T-helper 2 cell treated with Interferon-gamma antibody and Interleukin-4, amounts not matched to agents 5 μg/mL and 100 μg/mL, for 36 hours (primary cell): ENCODE measurements around the gene MAPK8IP3.
A peak's percentile ranks its signal among the peaks of the same experiment; 100 is the strongest.

Experiments
- DNase-seq: peaks from one replicate; pipeline ENCODE4 v3.0.0; 2021; ENCODE audit warnings: low spot score
- H3K27ac Mint-ChIP-seq: one replicate; pipeline ENCODE4 v1.8.0; 2021; ENCODE audit warnings: mild to moderate bottlenecking, mixed read lengths
- H3K27me3 Mint-ChIP-seq: one replicate; pipeline ENCODE4 v1.8.0; 2021; ENCODE audit warnings: low read depth, mixed read lengths
- H3K36me3 Mint-ChIP-seq: one replicate; pipeline ENCODE4 v1.8.0; 2021; ENCODE audit warnings: low read depth, mixed read lengths
- H3K4me1 Mint-ChIP-seq: one replicate; pipeline ENCODE4 v1.8.0; 2021; ENCODE audit warnings: low read depth, mixed read lengths
- H3K4me3 Mint-ChIP-seq: one replicate; pipeline ENCODE4 v1.8.0; 2022; ENCODE audit warnings: mild to moderate bottlenecking, moderate library complexity, mixed read lengths
- H3K9me3 Mint-ChIP-seq: one replicate; pipeline ENCODE4 v1.8.0; 2021; ENCODE audit warnings: mixed read lengths

Gene MAPK8IP3

GRCh38 chr16:1761751-1762150, 55.8 kb downstream of the MAPK8IP3 start:
- Mint-ChIP-seq H3K4me3 (no peak overlapping the region), H3K36me3 (peaks cover 11% of the 10 kb centered on the region), H3K27ac (no peak overlapping the region), H3K27me3 (no peaks in the 10 kb centered on the region), H3K9me3 (no peaks in the 10 kb centered on the region), H3K4me1 (peaks cover 8% of the 10 kb centered on the region)
- DNase-seq = no peak

- no peak overlapping the region for H3K4me3 Mint-ChIP-seq
- no peak overlapping the region for H3K27ac Mint-ChIP-seq
- H3K4me1 Mint-ChIP-seq = peaks cover 3% of the 10 kb centered on the region
- no peak for DNase-seq
- H3K36me3 Mint-ChIP-seq = peaks cover 13% of the 10 kb centered on the region
- no peaks in the 10 kb centered on the region for H3K27me3 Mint-ChIP-seq
- no peaks in the 10 kb centered on the region for H3K9me3 Mint-ChIP-seq
Observed at GRCh38 chr16:1762196-1762878, 56.3 kb downstream of the MAPK8IP3 start.

GRCh38 chr16:1762879-1763520, 57.0 kb downstream of the MAPK8IP3 start:
- Mint-ChIP-seq H3K4me3 (no peak overlapping the region), H3K27me3 (no peaks in the 10 kb centered on the region), H3K9me3 (no peaks in the 10 kb centered on the region), H3K27ac (no peak overlapping the region), H3K4me1 (no peaks in the 10 kb centered on the region), H3K36me3 (peaks cover 15% of the 10 kb centered on the region)
- DNase-seq = no peak

- H3K4me1 Mint-ChIP-seq = no peaks in the 10 kb centered on the region
- DNase-seq = no peak
- no peaks in the 10 kb centered on the region for H3K9me3 Mint-ChIP-seq
- peaks cover 18% of the 10 kb centered on the region for H3K36me3 Mint-ChIP-seq
- no peak overlapping the region for H3K27ac Mint-ChIP-seq
- H3K4me3 Mint-ChIP-seq = no peak overlapping the region
- H3K27me3 Mint-ChIP-seq = no peaks in the 10 kb centered on the region
Observed at GRCh38 chr16:1763521-1764511, 57.8 kb downstream of the MAPK8IP3 start.

DNA sequence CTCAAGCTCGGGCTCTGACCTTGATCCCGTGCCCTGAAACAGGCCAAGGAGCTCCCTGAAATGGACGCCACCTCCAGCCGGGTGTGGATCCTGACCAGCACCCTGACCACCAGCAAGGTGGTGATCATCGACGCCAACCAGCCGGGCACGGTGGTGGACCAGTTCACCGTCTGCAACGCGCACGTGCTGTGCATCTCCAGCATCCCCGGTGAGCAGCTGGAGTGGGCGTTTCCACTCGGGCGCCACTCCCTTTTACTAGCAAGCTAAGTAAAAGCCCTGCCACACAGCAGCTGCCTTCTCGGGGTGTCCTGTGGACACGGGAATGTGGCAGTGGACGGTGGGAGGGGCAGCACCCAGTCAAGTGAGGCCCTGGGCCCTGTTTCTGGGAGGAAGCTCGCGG, 59.0 kb downstream of the MAPK8IP3 start:
- H3K36me3 Mint-ChIP-seq = peaks cover 18% of the 10 kb centered on the region
- no peaks in the 10 kb centered on the region for H3K27me3 Mint-ChIP-seq
- H3K9me3 Mint-ChIP-seq = no peaks in the 10 kb centered on the region
- no peak for DNase-seq
- H3K4me3 Mint-ChIP-seq = no peak overlapping the region
- H3K27ac Mint-ChIP-seq = no peak overlapping the region
- no peaks in the 10 kb centered on the region for H3K4me1 Mint-ChIP-seq

GRCh38 chr16:1765826-1766225, 59.8 kb downstream of the MAPK8IP3 start:
- H3K4me3 Mint-ChIP-seq = no peak overlapping the region

GRCh38 chr16:1766231-1766630, 60.2 kb downstream of the MAPK8IP3 start:
- H3K9me3 Mint-ChIP-seq = no peaks in the 10 kb centered on the region
- H3K27ac Mint-ChIP-seq = no peak overlapping the region
- no peaks in the 10 kb centered on the region for H3K27me3 Mint-ChIP-seq
- H3K36me3 Mint-ChIP-seq = peaks cover 17% of the 10 kb centered on the region
- H3K4me3 Mint-ChIP-seq = no peak overlapping the region
- no peak for DNase-seq
- H3K4me1 Mint-ChIP-seq = no peaks in the 10 kb centered on the region

More at GRCh38 chr16:1765826-1766225, 59.8 kb downstream of the MAPK8IP3 start:
- H3K27me3 Mint-ChIP-seq = no peaks in the 10 kb centered on the region
- peaks cover 20% of the 10 kb centered on the region for H3K36me3 Mint-ChIP-seq
- H3K9me3 Mint-ChIP-seq = no peaks in the 10 kb centered on the region
- H3K27ac Mint-ChIP-seq = no peak overlapping the region
- no peaks in the 10 kb centered on the region for H3K4me1 Mint-ChIP-seq
- DNase-seq = no peak

GRCh38 chr16:1766701-1767100, 60.7 kb downstream of the MAPK8IP3 start:
- no peak for DNase-seq
- Mint-ChIP-seq H3K4me3 (no peak overlapping the region), H3K27me3 (no peaks in the 10 kb centered on the region), H3K27ac (no peak overlapping the region), H3K9me3 (no peaks in the 10 kb centered on the region), H3K36me3 (peaks cover 14% of the 10 kb centered on the region), H3K4me1 (no peaks in the 10 kb centered on the region)

GRCh38 chr16:1767116-1767994, 61.4 kb downstream of the MAPK8IP3 start:
- no peak for DNase-seq
- Mint-ChIP-seq H3K36me3 (peaks cover 20% of the 10 kb centered on the region), H3K27me3 (no peaks in the 10 kb centered on the region), H3K4me3 (no peak overlapping the region), H3K4me1 (peaks cover 2% of the 10 kb centered on the region), H3K9me3 (no peaks in the 10 kb centered on the region), H3K27ac (no peak overlapping the region)

DNA sequence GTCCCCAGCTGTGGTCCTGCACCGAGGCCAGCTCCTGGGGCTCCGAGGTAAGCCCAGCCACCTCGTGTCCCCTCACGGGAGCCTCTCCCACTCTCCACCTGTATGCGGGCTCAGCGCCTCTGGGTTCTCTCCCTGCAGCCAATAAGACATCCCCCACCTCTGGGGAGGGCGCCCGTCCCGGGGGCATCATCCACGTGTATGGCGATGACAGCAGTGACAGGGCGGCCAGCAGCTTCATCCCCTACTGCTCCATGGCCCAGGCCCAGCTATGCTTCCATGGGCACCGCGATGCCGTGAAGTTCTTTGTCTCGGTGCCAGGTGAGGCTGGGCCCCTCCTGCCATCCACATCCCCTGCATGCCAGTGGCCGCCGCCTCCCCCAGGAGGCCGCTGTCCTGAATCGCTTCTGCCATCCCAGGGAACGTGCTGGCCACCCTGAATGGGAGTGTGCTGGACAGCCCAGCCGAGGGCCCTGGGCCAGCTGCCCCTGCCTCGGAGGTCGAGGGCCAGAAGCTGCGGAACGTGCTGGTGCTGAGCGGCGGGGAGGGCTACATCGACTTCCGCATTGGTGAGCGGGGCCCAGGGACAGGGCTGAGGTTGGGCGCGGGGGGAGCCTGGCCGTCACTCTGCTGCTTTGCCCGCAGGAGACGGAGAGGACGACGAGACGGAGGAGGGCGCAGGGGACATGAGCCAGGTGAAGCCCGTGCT, 62.2 kb downstream of the MAPK8IP3 start:
- Mint-ChIP-seq H3K9me3 (no peaks in the 10 kb centered on the region), H3K4me3 (no peak overlapping the region), H3K36me3 (peaks cover 22% of the 10 kb centered on the region), H3K4me1 (peaks cover 2% of the 10 kb centered on the region), H3K27me3 (no peaks in the 10 kb centered on the region), H3K27ac (no peak overlapping the region)
- DNase-seq = no peak

DNA sequence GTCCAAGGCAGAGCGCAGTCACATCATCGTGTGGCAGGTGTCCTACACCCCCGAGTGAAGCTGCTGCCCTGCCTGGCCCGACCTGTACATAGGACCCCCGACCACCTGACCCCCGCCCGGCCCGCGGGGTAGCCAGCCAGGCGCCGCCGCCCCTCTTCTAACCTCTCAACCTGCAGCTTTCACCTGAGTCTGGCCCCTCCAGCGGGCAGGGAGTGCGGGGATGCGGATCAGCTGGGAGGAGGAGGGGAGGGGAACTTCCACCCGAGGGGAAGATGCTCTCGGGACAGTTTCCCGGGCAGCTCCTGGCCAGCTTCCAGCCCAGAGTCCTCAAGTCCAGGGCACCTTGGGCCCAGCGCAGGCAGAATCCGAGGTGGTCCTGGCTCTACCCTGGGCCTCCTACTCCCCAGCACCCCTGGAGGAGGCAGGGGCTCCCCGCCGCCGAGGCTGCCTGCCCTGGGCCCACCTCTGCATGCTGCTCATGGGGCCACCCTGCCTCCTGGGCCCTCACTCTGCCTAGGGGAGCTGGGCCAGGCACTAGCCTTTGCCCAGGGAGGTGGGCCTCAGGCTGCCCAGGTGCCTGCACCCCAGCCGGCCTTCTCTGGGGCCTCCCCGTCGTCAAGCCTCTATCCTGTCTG, 62.9 kb downstream of the MAPK8IP3 start:
- H3K4me3 Mint-ChIP-seq = no peak overlapping the region
- DNase-seq = no peak
- peaks cover 2% of the 10 kb centered on the region for H3K4me1 Mint-ChIP-seq
- H3K9me3 Mint-ChIP-seq = no peaks in the 10 kb centered on the region
- H3K27ac Mint-ChIP-seq = no peak overlapping the region
- H3K36me3 Mint-ChIP-seq = peaks cover 22% of the 10 kb centered on the region
- no peaks in the 10 kb centered on the region for H3K27me3 Mint-ChIP-seq

GRCh38 chr16:1769402-1770300, 63.7 kb downstream of the MAPK8IP3 start:
- no peaks in the 10 kb centered on the region for H3K27me3 Mint-ChIP-seq
- peaks cover 2% of the 10 kb centered on the region for H3K4me1 Mint-ChIP-seq
- no peak for DNase-seq
- H3K4me3 Mint-ChIP-seq = peak overlapping the region; percentile 74
- peak overlapping the region; percentile 55 for H3K27ac Mint-ChIP-seq
- no peaks in the 10 kb centered on the region for H3K9me3 Mint-ChIP-seq
- peaks cover 22% of the 10 kb centered on the region for H3K36me3 Mint-ChIP-seq
